Neuronal stem cell (in vitro differentiated cells): ENCODE results near the gene SRCAP.

Experiments used
- DNase-seq: peaks from one replicate; pipeline ENCODE4 v3.0.0-alpha.2; 2013; ENCODE audit warnings: low spot score
- H2AFZ ChIP-seq: one replicate; pipeline ENCODE4 v1.6.1; 2013; ENCODE audit warnings: mild to moderate bottlenecking, low read length, inconsistent platforms
- H2AK5ac ChIP-seq: 2 replicates; pipeline ENCODE4 v1.6.1; 2013; ENCODE audit warnings: low read depth, mild to moderate bottlenecking, inconsistent platforms, low read length, moderate library complexity, mixed read lengths
- H2BK120ac ChIP-seq: 2 replicates; pipeline ENCODE4 v1.6.1; 2013; ENCODE audit warnings: low read depth, mild to moderate bottlenecking, inconsistent platforms, low read length, moderate library complexity, mixed read lengths
- H2BK12ac ChIP-seq: one replicate; pipeline ENCODE4 v1.6.1; 2013; ENCODE audit warnings: low read length, inconsistent platforms
- H2BK15ac ChIP-seq: 2 replicates; pipeline ENCODE4 v1.6.1; 2013; ENCODE audit warnings: mild to moderate bottlenecking, low read length, inconsistent platforms, mixed read lengths
- H2BK5ac ChIP-seq: one replicate; pipeline ENCODE4 v1.6.1; 2013; ENCODE audit warnings: inconsistent platforms, mild to moderate bottlenecking, low read length, moderate library complexity
- H3K14ac ChIP-seq: one replicate; pipeline ENCODE4 v1.6.1; 2013; ENCODE audit warnings: low read length, inconsistent platforms
- H3K18ac ChIP-seq: 2 replicates; pipeline ENCODE4 v1.6.1; 2013; ENCODE audit warnings: low read length, inconsistent platforms
- H3K23ac ChIP-seq: 2 replicates; pipeline ENCODE4 v1.6.1; 2013; ENCODE audit warnings: low read depth, mild to moderate bottlenecking, mixed read lengths, low read length, inconsistent platforms; ENCODE audit not compliant: poor library complexity
- H3K27ac ChIP-seq: replicated peaks from 3 replicates; pipeline ENCODE4 v1.5.1; 2013; ENCODE audit warnings: low read length, inconsistent platforms
- H3K27me3 ChIP-seq, 3 experiments: 2 replicates each; pipeline ENCODE4 v1.6.1; 2013; ENCODE audit warnings: low read length in 3 of 3, mild to moderate bottlenecking in 2 of 3, inconsistent platforms in 1 of 3, low read depth in 1 of 3, mixed read lengths in 1 of 3, moderate library complexity in 1 of 3; ENCODE audit not compliant: control insufficient read depth in 3 of 3, insufficient read depth in 3 of 3
- H3K36me3 ChIP-seq, 2 donors: replicated peaks in 1 of 2; 2 replicates each; pipeline ENCODE4 v1.6.1; 2013; ENCODE audit warnings: low read length in 2 of 2; ENCODE audit not compliant: control insufficient read depth in 2 of 2, insufficient read depth in 2 of 2
- H3K4ac ChIP-seq: 2 replicates; pipeline ENCODE4 v1.6.1; 2013; ENCODE audit warnings: inconsistent platforms, mild to moderate bottlenecking, low read length, moderate library complexity
- H3K4me1 ChIP-seq, 2 donors: 1 replicate in 1 of 2; 2 replicates in 1 of 2; pipeline ENCODE4 v1.6.1; 2013; ENCODE audit warnings: low read length in 2 of 2, low read depth in 1 of 2; ENCODE audit not compliant: control insufficient read depth in 2 of 2, insufficient read depth in 1 of 2
- H3K4me2 ChIP-seq: one replicate; pipeline ENCODE4 v1.6.1; 2013; ENCODE audit warnings: mild to moderate bottlenecking, low read length, inconsistent platforms; ENCODE audit not compliant: insufficient read depth, poor library complexity, severe bottlenecking
- H3K4me3 ChIP-seq, 2 donors: 2 replicates each; pipeline ENCODE4 v1.5.1; 2013; ENCODE audit warnings: low read length in 2 of 2, mild to moderate bottlenecking in 2 of 2, inconsistent platforms in 1 of 2, moderate library complexity in 1 of 2
- H3K79me1 ChIP-seq: one replicate; pipeline ENCODE4 v1.6.1; 2013; ENCODE audit warnings: low read depth, mild to moderate bottlenecking, inconsistent platforms, low read length, moderate library complexity
- H3K9ac ChIP-seq: one replicate; pipeline ENCODE4 v1.6.1; 2013; ENCODE audit warnings: mild to moderate bottlenecking, low read depth, low read length, inconsistent platforms; ENCODE audit not compliant: poor library complexity
- H3K9me3 ChIP-seq, 2 donors: replicated peaks in 1 of 2; 2 replicates each; pipeline versions ENCODE3 to v1.6.1; 2013; ENCODE audit warnings: low read length in 2 of 2, mild to moderate bottlenecking in 2 of 2, inconsistent platforms in 1 of 2, low read depth in 1 of 2, mixed read lengths in 1 of 2, moderate library complexity in 1 of 2; ENCODE audit not compliant: control insufficient read depth in 2 of 2, insufficient read depth in 1 of 2
- H4K8ac ChIP-seq: one replicate; pipeline ENCODE4 v1.6.1; 2013; ENCODE audit warnings: low read depth, mild to moderate bottlenecking, inconsistent platforms, low read length, moderate library complexity
- H4K91ac ChIP-seq: one replicate; pipeline ENCODE4 v1.6.1; 2013; ENCODE audit warnings: low read length, low read depth, mild to moderate bottlenecking, inconsistent platforms; ENCODE audit not compliant: poor library complexity
- WGBS, 2 donors: extraction: QIAGEN DNeasy Blood & Tissue Kit; methylation state at CpG; one replicate each; pipeline ENCODE4 v1.1.7; 2013; ENCODE audit warnings: missing lambda C conversion rate in 2 of 2, mixed read lengths in 1 of 2; ENCODE audit not compliant: insufficient read length in 2 of 2, insufficient replicate concordance in 1 of 2; ENCODE audit errors: extremely low coverage in 2 of 2; 5-methylcytosine and 5-hydroxymethylcytosine counted together

Gene SRCAP

GRCh38 chr16:30680326-30680725 is 18.6 kb upstream of the SRCAP start:
- Histone ChIP-seq H3K27me3 (peaks cover 0 to 4% (median 0%) of the 10 kb centered on the region in 3 experiments), H3K4me1 (peaks cover 3 to 14% of the 10 kb centered on the region in 2 donors), H2AFZ (no peak overlapping the region)

GRCh38 chr16:30688701-30689100 is 10.3 kb upstream of the SRCAP start:
- no peak overlapping the region for H2AK5ac ChIP-seq
- H2BK120ac ChIP-seq, result no peak overlapping the region
- H3K27ac ChIP-seq, result no peak overlapping the region
- H2BK5ac ChIP-seq, result no peak overlapping the region
- no peaks in the 10 kb centered on the region for H3K9me3 ChIP-seq
- no peaks in the 10 kb centered on the region for H3K36me3 ChIP-seq
- H4K91ac ChIP-seq, result no peak overlapping the region
- peak overlapping the region; percentile 16 for H2AFZ ChIP-seq
- no peak overlapping the region for H3K4ac ChIP-seq
- no peak for DNase-seq
- peaks cover 0 to under 1% of the 10 kb centered on the region in 2 donors for H3K4me1 ChIP-seq
- no peak overlapping the region for H4K8ac ChIP-seq
- no peak overlapping the region for H3K4me2 ChIP-seq
- no peak overlapping the region for H2BK15ac ChIP-seq
- no peak overlapping the region for H3K4me3 ChIP-seq
- H3K9ac ChIP-seq, result no peak overlapping the region
- no peak overlapping the region for H3K23ac ChIP-seq
- H3K79me1 ChIP-seq, result no peaks in the 10 kb centered on the region
- no CpG with 5 or more reads among the region's 4 CpGs for WGBS, 2 donors
- H3K14ac ChIP-seq, result no peak overlapping the region
- peaks cover 0 to 3% (median 0%) of the 10 kb centered on the region in 3 experiments for H3K27me3 ChIP-seq
- no peak overlapping the region for H2BK12ac ChIP-seq
- no peak overlapping the region for H3K18ac ChIP-seq

More at GRCh38 chr16:30680326-30680725, 18.6 kb upstream of the SRCAP start:
- Histone ChIP-seq H3K9ac (no peak overlapping the region), H3K4me2 (no peak overlapping the region), H2AK5ac (no peak overlapping the region), H3K4ac (no peak overlapping the region), H3K9me3 (no peaks in the 10 kb centered on the region), H3K23ac (no peak overlapping the region), H3K4me3 (no peak overlapping the region), H3K14ac (no peak overlapping the region), H2BK120ac (no peak overlapping the region), H2BK15ac (no peak overlapping the region), H4K91ac (no peak overlapping the region), H3K36me3 (no peaks in the 10 kb centered on the region), H3K27ac (no peak overlapping the region), H3K18ac (no peak overlapping the region), H3K79me1 (no peaks in the 10 kb centered on the region), H2BK12ac (no peak overlapping the region), H2BK5ac (no peak overlapping the region), H4K8ac (no peak overlapping the region)
- DNase-seq, result no peak
- WGBS, 2 donors, result no CpG with 5 or more reads among the region's 3 CpGs

- Histone ChIP-seq H2BK15ac (no peak overlapping the region), H3K36me3 (no peaks in the 10 kb centered on the region), H3K4me3 (no peak overlapping the region), H3K23ac (no peak overlapping the region), H2BK120ac (no peak overlapping the region), H3K18ac (no peak overlapping the region), H2AK5ac (no peak overlapping the region), H2BK5ac (peak overlapping the region; percentile 3), H2BK12ac (no peak overlapping the region), H3K9ac (no peak overlapping the region), H3K9me3 (no peaks in the 10 kb centered on the region), H2AFZ (no peak overlapping the region), H3K79me1 (peaks cover 1% of the 10 kb centered on the region), H3K4me1 (peaks cover 0 to 2% of the 10 kb centered on the region in 2 donors), H3K27me3 (peaks cover 0 to 3% (median 0%) of the 10 kb centered on the region in 3 experiments), H4K8ac (no peak overlapping the region), H3K14ac (no peak overlapping the region), H3K4ac (no peak overlapping the region), H3K27ac (no peak overlapping the region), H3K4me2 (no peak overlapping the region), H4K91ac (no peak overlapping the region)
- DNase-seq, result no peak
- WGBS, 2 donors, result no CpG with 5 or more reads among the region's 4 CpGs
Observed at GRCh38 chr16:30691907-30692306, 7.1 kb upstream of the SRCAP start.

GRCh38 chr16:30692396-30693064 is 6.4 kb upstream of the SRCAP start:
- no peak overlapping the region for H3K9ac ChIP-seq
- H4K8ac ChIP-seq, result no peak overlapping the region
- H2AFZ ChIP-seq, result no peak overlapping the region
- no peak overlapping the region for H2BK15ac ChIP-seq
- no peak overlapping the region for H3K4me3 ChIP-seq
- no peak overlapping the region for H3K4ac ChIP-seq
- H3K18ac ChIP-seq, result no peak overlapping the region
- H3K4me1 ChIP-seq, result peaks cover 0 to 3% of the 10 kb centered on the region in 2 donors
- H3K27me3 ChIP-seq, result peaks cover 0 to 3% (median 0%) of the 10 kb centered on the region in 3 experiments
- H3K9me3 ChIP-seq, result no peaks in the 10 kb centered on the region
- peak overlapping the region; percentile 3 for H2BK5ac ChIP-seq
- no peak for DNase-seq
- H3K27ac ChIP-seq, result no peak overlapping the region
- H3K14ac ChIP-seq, result no peak overlapping the region
- no CpG with 5 or more reads among the region's 10 CpGs for WGBS, 2 donors
- no peak overlapping the region for H3K23ac ChIP-seq
- H3K36me3 ChIP-seq, result no peaks in the 10 kb centered on the region
- peaks cover 1% of the 10 kb centered on the region for H3K79me1 ChIP-seq
- H4K91ac ChIP-seq, result no peak overlapping the region
- H2BK120ac ChIP-seq, result no peak overlapping the region
- no peak overlapping the region for H2BK12ac ChIP-seq
- no peak overlapping the region for H3K4me2 ChIP-seq
- no peak overlapping the region for H2AK5ac ChIP-seq
